RKO (cell line): ENCODE measurements around the gene CLDN11.

ENCODE experiments used
- DNase-seq: peaks from one replicate; pipeline ENCODE4 v3.0.0-alpha.2; 2016; ENCODE audit warnings: low spot score

CLDN11 gene

GRCh38 chr3:170418422-170419398, at the start of gene CLDN11:
CLDN11 (plus strand) TSS chr3:170418868; CDS start chr3:170419067, 199 bp downstream.
- DNase-seq: no peak

GRCh38 chr3:170368921-170369320, 49.7 kb upstream of the CLDN11 start:
- no peak for DNase-seq

GRCh38 chr3:170372190-170372879, 46.3 kb upstream of the CLDN11 start:
- DNase-seq: no peak

- no peak for DNase-seq
These were observed 35.1 kb upstream of the CLDN11 start for GRCh38 chr3:170383567-170383966.

- no peak for DNase-seq
These were observed 32.2 kb upstream of the CLDN11 start for GRCh38 chr3:170386468-170386867.

GRCh38 chr3:170387950-170388349, 30.7 kb upstream of the CLDN11 start:
- peak; percentile 16 for DNase-seq

- no peak for DNase-seq
These were observed 27.6 kb upstream of the CLDN11 start for GRCh38 chr3:170391108-170391507.

GRCh38 chr3:170397685-170398084, 21.0 kb upstream of the CLDN11 start:
- DNase-seq: no peak

- no peak for DNase-seq
These were observed 13.6 kb upstream of the CLDN11 start for GRCh38 chr3:170405101-170405500.

GRCh38 chr3:170410428-170411029, 8.1 kb upstream of the CLDN11 start:
- peak; percentile 42 for DNase-seq

- no peak for DNase-seq
These were observed 5.4 kb upstream of the CLDN11 start for GRCh38 chr3:170413291-170413690.

GRCh38 chr3:170414202-170414663, 4.4 kb upstream of the CLDN11 start:
- DNase-seq: peak; percentile 73

- DNase-seq: no peak
These were observed 1.6 kb upstream of the CLDN11 start for GRCh38 chr3:170417090-170417489.

- DNase-seq: no peak
These were observed 954 bp downstream of the CLDN11 start for GRCh38 chr3:170419557-170420087.

GRCh38 chr3:170420307-170420821, 1.7 kb downstream of the CLDN11 start:
- no peak for DNase-seq

- no peak for DNase-seq
These were observed 2.5 kb downstream of the CLDN11 start for GRCh38 chr3:170421111-170421641.

GRCh38 chr3:170421758-170422157, 3.1 kb downstream of the CLDN11 start:
- DNase-seq: no peak

- no peak for DNase-seq
These were observed 4.4 kb downstream of the CLDN11 start for GRCh38 chr3:170423001-170423615.

GRCh38 chr3:170424879-170425278, 6.2 kb downstream of the CLDN11 start:
- no peak for DNase-seq

GRCh38 chr3:170425491-170426239, 7.0 kb downstream of the CLDN11 start:
- DNase-seq: no peak
